GM18858 (cell line): ENCODE measurements around the gene SP8.
"Not testable (repeated sequence)": the region's sequence is repeated elsewhere in the genome, so short reads cannot be mapped to it uniquely, and the experiment has no call there.

Experiments used
- ATAC-seq: cut with Tn5 transposase; IDR thresholded peaks from one replicate; pipeline ENCODE4 v1.9.1; 2021; ENCODE audit not compliant: unreplicated experiment

SP8 gene

GRCh38 chr7:20786779-20787659 lies at the start of gene SP8:
SP8 (minus strand) TSS chr7:20786886; CDS start chr7:20786798, 88 bp downstream.
- no peak for ATAC-seq

GRCh38 chr7:20836424-20836823 lies 49.7 kb upstream of the SP8 start:
- ATAC-seq = peak; percentile 38

DNA sequence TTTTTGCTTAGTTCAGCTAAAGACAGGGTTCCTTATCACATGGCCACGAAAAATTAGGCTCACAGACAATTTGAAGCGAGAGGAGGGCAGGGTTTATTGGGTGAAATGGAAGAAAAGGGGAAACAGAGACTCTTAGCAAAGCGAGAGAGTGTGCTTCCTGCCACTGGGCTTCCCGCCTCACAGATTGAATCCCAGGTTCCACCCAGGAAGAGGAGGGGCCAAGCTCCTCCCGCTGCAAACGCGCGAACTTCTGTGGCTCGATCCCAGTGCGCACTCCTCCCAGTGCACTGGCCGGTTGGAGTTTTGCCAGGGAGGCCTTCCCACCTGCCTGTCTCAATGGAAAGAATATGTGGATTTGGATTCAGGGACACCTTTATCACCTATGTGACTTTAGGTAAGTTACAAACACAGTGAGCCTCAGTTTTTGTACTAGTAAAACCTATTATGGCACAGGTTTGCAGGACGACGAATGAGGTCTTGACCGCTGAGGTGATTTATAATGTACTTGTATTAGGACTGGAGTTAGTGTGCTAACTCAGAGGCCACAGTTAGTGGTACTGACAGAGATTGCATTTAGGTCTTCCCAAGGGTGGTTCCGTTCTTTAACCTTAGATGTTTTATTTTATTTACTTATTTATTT lies 48.5 kb upstream of the SP8 start:
- no peak for ATAC-seq

- no peak for ATAC-seq
Observed at GRCh38 chr7:20834656-20835055, 48.0 kb upstream of the SP8 start.

DNA sequence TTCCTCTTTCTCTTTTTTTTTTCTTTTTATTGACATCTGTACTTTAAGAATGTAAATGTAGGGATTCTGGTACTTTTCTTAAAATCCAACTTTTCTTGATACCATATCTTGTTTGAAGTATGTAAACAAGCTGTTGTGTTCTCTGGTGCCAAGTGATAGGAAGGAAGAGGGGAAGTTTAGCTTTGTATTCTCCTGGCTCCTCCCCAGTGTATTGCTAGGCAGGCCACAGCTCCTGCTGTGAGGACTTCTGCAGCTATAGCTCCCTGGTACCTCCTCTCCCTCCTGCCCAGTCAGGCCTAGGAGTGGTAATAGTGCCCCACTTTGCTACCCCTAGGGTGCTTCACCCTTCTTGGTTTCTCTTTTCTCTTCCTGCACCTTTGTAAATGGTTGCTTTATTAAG lies 45.3 kb upstream of the SP8 start:
- no peak for ATAC-seq

- ATAC-seq = no peak
Observed at GRCh38 chr7:20831451-20831850, 44.8 kb upstream of the SP8 start.

DNA sequence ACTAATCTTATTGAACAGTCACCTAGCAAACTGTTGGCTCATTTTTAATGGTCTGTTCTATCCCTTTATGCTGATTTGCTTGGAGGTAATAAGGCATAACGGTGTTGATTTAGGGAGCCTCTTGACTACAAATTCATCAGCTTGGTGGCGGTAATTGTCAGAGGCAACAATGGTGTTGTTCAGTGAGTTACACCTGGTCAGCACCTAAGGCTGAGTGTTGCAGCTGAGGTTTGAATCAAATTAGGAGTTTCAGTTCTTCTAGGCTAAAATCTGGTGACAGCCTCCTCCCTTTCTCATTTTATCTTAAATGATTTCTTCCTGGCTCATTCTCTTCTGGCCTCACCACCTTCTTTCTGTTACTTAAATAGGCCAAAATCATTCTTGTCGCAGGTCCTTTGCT lies 42.3 kb upstream of the SP8 start:
- no peak for ATAC-seq

DNA sequence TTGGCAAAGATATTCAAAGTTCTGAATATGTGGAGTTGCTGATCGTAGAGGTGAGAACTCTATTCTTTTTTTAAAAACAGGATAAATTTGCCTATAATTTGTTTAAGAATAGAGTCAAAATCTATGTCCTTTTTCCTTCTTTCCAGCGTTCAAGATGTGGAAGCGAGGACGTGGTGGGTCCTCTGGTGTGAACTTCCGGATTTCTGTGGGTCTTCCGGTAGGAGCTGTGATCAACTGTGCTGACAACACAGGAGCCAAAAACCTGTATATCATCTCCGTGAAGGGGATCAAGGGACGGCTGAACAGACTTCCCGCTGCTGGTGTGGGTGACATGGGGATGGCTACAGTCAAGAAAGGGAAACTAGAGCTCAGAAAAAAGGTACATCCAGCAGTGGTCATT lies 40.5 kb upstream of the SP8 start:
- no peak for ATAC-seq

- ATAC-seq = no peak
Observed at GRCh38 chr7:20826243-20826642, 39.6 kb upstream of the SP8 start.

GRCh38 chr7:20825555-20825954 lies 38.9 kb upstream of the SP8 start:
- no peak for ATAC-seq

GRCh38 chr7:20821390-20821789 lies 34.7 kb upstream of the SP8 start:
- ATAC-seq = not testable (repeated sequence)

DNA sequence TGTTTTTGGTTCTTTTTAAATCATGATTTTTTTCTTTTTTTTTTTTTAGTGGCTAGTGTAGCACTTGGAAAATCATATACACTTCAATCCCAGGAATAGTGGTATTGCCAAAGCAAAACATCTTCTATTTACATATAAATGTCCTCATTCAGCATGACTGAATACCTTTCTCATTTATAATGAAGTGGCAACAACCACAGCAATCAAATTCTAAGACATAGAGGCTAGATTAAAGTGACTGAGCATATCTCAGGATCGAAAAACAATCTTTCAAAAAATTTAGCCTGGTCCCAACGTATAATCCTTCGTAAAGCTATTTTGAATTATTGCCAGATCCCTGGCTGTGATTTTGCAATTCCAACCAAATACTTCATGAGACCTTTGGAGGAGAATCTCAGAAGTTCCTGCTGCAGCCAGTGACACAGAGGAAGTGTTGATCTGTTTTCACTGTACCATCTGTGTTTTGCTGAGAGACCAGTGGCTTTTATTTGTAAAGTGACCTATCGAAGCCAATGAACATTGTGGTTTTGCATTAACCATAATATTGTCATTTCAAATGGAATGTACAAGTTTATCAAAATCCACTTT lies 29.8 kb upstream of the SP8 start:
- no peak for ATAC-seq

- no peak for ATAC-seq
Observed at GRCh38 chr7:20804345-20804744, 17.7 kb upstream of the SP8 start.

DNA sequence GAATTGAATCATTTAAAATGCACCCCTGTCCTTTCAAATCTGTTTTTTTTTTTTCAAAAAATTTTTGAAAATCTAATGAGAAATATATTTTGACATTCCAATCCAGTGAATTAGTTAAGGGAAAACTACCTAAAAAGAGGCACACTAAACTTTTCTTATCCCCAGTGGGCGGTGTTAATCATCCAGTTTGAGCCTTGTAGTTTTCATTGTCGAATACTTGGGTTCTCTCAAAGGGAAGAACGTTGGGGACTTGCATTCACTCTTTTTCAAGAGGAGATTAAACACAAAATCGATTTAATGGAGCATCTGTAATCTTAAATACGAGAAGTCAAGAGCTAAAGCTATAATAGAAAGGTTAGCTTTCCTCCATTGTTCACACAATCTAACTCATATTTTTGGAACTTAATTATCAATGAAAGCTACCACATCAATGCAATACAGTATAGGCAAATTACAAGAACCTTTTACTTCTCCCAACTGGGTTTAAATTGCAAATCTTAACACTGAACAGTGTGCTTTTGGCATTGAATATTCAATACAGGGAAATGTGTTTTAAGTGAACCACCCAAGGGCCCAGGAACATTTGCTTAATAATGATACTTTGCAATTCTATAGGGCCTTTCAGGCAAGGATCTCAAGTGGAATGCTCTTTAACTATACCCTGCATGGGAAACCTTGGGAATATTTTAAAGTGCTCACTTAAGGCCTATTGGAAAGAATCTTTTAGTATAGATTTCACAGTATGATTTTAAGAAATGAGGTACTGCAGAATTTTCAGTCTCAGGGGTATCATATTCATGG lies 13.1 kb upstream of the SP8 start:
- no peak for ATAC-seq

DNA sequence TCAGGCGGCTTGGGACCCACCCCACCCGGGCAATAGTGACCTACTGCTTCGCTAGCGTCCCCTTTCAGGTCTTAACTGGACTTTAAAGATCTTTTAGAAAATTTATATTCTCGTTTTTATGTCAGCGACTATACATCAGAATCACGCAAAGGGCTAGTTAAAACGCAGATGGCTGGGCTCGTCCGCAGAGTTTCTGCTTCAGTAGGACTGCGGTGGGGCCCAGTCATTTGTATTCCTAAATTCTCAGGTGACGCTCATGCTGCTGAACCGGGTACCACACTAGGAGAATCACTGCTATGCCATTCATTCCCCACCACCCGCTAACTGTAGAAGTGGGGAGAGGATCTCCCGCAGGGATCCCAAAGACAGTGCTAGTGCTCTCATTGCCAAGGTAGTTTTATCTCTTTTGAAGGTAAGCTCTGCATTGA lies 12.0 kb upstream of the SP8 start:
- no peak for ATAC-seq

GRCh38 chr7:20798081-20798693 lies 11.5 kb upstream of the SP8 start:
- ATAC-seq = peak; percentile 68

GRCh38 chr7:20797462-20798080 lies 10.9 kb upstream of the SP8 start:
- ATAC-seq = peak; percentile 44

GRCh38 chr7:20797042-20797461 lies 10.4 kb upstream of the SP8 start:
- ATAC-seq = no peak

GRCh38 chr7:20796500-20796899 lies 9.8 kb upstream of the SP8 start:
- no peak for ATAC-seq

DNA sequence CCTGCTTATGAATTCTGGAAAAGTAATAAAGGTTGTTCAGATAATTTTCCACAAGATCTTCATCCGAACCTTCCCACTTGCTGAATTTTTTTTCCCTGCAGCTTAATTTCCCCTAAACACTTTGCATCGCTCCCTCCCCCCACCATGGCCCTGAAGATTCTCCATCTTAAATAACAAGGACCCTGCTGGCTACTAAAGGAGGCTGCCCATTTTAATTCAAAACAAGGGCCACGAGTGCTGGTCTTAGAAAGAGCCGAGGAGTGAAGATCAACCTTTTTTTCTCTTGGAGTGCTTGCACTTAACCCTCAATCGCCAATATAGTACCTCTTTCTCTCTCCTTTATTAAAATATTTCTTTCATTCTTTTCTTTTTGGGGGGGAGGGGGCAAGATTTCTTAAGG lies 9.2 kb upstream of the SP8 start:
- ATAC-seq = no peak
